Fibroblast of skin of left quadriceps (primary cell): ENCODE measurements around the gene BHLHA15.

Source experiments
- DNase-seq, 2 experiments: peaks; one replicate each; pipeline ENCODE4 v3.0.0-alpha.2; 2013; ENCODE audit warnings: low read depth in 2 of 2

Gene BHLHA15

DNA sequence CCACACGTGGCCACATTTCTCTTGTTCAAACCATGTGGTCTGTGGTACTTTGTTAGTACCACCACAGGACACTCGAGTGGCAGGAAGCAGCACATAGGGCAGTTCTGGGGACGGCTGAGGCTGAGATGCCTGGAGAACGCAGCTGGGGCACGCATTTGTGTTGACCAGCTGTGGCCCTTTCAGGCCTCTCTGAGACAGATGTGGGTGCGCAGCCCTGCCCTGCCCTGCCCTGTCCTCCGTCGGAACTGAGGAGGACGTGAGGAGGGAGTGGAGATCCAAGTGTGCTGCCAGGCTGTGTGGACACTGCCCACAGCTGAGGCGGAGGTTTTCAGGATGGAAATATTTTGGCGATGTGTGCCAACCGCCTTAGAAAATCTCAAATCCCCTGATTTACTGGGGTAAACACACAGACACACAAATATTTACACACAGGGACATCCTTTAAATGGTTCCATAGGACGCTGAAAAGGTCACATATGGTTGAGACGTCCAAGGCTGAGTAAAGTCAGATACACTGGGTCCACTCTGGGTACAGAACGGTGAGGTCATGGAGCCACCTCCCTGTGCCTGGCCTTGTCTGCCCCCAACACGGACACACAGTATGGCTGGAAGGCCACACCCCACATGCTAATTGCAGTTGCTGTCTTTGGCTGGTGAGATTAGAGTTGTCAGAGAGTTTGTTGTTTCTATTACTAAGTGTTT lies 14.8 kb downstream of the BHLHA15 start:
- no peak for DNase-seq

DNA sequence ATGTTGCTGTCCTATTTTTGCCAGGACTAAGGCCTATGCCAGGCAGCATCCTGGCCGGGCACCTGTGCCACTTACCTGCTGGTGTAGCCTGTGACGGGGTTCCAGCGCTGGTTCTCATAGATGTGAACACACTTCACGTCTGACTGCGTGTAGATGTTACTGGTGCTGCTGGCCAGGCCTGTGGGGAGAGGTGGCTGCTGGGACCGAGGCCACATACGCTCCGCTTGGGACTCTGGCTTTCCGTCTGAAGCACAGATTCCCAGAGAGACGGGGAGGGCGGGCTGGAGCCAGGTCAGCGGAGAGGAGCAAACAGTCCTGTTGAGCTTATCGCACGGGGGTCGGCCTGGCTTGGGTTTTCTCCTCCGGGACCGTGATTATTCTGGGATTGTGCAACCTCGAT lies 16.7 kb downstream of the BHLHA15 start:
- DNase-seq: no peak

DNA sequence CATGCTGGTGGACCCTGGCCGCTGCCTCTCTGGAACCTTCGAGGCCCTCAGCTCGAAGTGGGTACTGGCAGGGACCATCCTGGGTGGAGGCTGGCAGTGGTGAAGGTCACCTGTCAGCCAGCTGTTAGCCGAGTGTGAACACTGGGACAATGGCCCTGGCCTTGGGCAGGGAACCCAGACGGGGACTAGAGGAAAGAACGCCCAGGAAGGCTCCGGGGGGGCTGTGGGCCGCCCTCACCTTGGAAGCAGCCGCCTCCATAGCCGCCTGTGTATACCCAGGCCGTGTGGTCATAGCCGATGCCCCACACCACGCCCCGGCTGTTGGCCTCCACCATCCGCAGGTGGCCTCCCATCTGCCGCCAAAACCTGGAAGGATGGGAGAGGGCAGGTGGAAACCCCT lies 17.6 kb downstream of the BHLHA15 start:
- no peak for DNase-seq

DNA sequence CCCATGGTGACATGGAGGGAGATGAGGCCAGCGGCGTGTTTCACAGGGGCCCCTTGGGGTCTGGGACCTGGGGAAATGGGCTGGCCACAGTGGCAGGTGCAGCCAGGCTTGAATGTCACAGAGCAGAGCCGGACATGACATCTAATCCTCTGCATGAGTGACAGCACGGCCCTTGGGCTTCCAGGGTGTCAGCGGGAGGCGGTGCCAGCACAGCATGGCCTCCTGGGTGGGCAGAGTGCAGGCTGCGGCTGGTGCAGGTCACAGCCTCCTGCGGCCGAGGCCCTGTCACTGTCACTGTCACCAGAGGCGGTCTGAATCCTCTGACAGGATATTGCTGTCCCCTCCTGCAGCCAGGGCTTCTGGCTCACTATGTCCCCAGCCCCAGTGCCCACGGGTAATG lies 18.2 kb downstream of the BHLHA15 start:
- DNase-seq: no peak

DNA sequence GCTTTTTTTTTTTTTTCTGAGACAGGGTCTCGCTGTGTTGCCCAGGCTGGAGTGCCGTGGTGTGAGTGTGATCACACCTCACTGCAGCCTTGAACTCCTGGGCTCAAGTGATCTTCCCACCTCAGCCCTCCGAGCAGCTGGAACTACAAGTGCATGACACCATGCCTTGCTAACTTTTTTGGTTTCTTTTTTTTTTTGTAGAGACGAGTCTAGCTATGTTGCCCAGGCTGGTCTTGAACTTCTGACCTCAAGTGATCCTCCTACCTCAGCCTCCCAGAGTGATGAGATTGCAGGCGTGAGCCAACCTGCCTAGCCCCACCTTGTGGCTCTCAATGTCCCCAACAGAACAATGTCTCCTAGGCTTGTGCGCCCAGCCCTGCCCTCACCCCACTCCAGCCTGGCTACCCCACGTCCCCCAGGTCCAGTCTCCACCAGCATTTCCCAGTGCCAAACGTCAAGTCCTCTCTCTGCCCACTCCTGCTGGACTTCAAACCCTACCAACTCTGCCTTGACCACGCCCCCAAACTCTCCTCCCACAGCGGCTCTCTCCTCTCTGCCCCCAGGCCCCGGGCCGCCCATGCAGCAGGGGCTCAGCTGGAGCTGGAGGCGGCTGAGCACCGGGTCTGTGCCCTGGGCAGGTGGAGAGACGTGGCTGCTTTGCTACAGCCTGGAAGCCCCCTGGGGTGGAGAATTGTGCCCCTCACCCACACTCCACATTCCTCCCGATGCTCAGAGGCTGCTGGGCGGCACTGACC lies 18.9 kb downstream of the BHLHA15 start:
- no peak for DNase-seq

DNA sequence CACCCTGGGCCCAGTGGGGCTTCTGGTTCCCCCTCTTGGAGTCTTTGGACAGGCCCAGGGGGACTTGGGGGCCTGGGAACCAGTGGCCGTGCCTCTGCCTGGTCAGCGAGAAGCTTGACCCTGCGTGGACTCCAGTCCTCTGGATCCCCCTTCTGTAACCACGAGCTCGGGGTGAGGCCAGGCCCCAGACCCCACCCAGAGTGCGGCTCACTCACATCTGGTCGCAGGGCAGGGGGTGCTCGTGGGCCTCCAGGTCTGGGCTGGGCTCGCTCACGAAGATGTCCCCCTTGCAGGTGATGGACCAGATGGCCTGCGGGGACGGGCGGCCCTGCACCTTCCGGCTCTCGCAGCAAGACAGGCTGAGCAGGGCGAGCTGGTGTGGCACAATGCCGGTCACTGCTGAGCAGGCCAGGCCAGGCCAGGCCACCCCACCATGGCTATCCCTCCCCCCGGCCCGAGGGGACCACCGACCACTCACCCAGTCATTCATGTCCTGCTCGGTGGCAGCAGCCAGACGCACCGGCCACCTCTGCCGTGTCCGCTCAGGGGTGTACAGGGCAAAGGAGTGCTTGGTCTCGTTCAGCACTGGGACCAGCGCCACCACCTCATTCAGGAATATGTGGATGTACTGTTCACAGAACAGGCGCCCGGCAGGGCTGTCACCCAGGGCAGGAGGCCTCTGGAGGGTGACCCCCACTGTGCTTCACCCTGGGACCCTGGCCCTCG lies 19.7 kb downstream of the BHLHA15 start:
- no peak for DNase-seq

DNA sequence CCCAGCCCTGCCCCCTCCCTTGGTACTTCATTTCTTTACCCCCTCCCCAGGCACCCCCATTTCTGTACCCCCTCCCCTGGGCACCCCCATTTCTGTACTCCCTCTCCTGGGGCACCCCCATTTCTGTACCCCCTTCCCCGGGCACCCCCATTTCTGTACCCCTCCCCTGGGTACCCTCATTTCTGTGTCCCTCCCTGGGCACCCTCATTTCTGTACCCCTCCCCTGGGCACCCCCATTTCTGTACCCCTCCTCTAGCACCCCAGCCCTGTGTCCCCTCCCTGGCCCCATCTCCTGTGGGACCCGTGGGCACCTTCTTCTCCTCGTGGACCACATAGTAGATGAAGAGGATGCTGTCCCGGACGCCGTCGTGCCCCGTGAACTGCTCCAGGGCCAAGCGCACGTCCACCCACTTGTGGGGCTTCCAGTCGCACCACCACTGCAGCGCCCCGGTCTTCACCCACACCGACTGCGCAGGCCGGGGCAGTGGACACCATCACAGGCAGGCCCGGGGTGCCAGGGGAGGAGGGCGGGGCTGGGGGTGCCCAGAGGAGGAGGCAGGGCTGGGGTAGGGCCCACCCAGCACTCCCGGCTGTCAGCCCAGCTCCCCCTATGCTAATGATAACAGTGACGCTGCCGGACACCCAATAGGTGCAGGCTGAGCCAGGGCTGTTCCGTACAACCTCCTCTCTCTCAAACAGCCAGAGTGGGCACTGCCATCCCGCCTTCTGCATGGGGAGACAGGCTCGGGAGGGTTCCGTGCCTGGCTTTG lies 20.4 kb downstream of the BHLHA15 start:
- no peak for DNase-seq

DNA sequence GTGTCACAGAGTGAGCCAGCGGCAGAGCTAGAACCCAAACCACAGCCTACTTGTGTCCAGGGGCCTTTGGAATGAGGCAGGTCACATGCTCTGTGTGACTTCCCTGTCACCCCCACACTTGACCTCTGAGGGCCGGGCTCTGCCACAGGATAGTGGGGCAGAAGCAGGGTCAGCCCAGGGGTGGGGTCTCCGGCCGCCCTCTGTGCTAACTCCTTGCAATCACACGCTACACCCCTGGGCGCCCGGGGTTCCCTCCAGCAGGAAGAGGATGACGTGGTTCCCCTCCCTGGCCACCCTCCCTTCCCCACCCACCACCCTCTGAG lies 21.0 kb downstream of the BHLHA15 start:
- no peak for DNase-seq

DNA sequence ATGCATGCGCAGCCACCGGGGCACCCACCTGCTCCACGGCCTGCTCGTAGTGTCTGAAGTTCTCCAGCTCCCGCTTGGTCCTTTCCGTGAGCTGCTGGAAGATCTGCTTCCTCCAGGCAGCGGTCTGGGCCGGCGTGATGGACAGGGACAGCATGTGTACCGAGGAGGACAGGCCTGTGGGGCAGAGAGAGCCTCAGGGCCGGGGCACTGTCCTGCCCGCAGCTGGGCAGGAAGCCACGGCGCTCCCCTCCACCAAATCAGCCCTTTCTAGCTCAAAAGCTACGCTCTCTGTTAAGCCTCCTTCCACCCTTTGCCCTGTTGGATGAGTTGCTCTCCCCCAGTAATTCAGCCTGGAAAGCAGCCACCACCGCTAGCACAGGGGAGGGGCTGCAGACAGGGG lies 21.6 kb downstream of the BHLHA15 start:
- no peak for DNase-seq

DNA sequence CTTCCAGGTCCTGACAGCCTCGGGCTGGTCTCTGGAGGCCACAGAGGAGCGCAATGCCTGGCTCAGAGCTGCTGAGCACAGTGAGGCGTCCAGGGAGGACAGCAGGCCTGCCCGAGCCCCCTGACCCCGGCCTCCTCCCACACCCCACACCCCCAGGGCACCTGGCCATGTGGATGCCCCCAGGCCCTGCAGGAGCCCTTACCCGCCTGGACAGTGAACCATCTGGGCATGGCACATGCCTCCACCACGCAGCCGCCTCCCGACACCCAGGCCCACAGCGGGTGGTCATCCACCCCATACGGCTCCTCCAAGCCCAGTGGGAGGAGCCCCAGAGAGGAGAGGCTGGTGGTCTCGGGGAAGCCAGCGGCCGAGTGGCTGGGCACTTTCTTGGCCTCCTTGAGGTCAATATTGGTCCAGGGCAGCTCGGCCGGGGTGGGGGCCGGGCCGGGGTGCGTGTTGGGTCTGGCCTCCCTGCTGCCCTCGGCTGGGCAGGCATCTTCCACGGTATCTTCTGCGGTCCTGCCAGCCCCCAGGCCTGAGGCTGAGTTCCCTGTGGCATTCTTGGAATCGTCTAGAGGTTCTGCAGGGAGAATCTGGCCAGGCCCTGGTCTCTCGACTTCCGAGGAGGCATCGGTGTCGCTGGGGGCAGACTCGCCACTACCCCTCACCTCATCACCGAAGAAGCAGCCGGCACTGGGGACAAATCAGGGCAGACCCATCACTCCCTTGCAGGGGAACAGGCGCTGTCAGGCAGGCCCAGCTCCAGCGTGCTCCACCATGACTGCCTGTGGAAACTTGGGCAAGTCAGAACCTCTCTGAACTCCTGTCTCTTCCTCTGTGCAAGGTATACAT lies 22.2 kb downstream of the BHLHA15 start:
- no peak for DNase-seq

DNA sequence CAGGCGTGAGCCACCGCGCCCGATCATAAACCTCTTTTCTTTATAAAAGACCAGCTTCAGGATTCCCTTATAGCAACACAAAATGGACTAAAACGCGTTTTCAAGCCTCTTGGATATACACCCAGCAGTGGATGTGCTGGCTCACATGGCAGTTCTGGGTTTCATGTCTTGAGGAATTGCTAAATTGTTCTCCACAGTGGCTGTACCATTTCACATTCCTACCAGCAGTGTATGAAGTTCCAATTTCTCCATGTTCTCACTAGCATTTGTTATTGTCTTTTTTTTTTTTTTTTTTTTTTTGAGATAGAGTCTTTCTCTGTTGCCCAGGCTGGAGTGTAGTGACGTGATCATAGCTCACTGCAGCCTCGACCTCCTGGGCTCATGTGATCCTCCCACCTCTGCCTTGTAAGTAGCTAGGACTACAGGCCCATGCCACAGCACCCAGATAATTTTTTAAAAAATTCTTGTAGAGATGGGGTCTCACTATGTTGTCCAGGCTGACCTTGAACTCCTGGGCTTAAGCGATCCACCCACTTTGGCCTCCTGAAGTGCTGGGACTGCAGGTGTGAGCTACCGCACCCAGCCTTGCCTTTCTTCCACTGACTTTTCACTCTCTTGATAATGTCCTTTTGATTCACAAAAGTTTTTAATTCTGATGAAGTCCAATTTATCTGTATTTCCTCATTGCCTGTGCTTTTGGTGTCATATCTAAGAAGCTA lies 23.3 kb downstream of the BHLHA15 start:
- no peak for DNase-seq

DNA sequence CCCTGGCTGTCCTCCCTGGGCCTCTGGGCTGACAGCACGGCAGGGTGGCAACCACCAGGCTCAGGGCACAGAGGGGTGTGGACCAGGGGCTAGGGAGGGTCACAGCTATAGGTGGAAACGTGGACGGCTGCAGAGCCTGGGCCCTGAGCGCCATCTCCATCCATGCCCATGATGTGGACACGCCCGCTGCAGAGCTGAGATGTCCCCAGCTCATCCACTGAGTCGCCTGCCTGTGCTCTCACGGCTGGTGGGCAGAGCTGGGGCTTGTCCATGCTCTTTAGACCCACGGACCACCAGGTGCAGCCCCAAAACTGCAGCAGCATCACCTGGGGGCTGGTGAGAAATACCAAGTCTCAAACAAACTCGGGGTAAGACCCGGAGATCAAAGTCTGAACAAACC lies 24.7 kb downstream of the BHLHA15 start:
- no peak for DNase-seq

DNA sequence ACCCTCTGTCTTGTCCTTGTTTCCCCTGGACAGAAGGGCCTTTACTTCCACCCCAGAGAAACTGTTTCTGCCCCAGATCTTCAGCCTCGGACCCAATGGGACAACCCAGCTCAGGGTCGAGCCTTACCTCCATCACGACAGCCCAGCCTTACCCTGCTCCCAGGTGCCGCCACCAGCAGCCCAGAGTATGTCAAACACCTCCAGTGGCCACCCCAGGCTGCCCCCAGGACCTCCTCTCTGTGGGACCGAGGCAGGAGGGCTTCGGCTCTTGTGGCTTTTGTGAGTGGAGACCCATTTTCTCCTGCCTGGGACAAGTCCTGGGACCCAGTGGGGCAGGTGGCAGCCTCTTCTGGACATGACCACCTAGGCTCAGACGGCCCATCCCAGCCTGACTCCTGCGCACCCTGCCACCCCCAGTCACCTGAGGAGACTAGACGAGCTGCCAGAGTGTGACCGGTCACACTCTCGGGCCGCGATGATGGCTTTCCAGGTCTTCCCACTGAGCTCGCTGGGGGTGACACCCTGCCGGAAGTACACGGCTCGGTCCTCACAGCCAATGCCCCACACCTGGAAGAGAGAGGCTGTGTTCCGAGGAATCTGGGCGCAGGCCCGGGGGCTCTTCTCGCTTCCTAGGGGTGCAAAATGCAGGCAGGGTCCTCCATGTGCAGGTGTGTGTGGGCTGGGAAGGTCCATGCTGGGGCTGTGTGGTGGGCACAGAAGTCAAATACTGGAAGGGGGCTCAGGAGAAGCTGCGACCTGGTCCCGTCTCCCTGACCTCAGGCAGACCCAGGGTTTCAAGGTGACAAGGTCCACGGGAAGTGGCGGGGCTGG lies 25.3 kb downstream of the BHLHA15 start:
- DNase-seq: no peak

DNA sequence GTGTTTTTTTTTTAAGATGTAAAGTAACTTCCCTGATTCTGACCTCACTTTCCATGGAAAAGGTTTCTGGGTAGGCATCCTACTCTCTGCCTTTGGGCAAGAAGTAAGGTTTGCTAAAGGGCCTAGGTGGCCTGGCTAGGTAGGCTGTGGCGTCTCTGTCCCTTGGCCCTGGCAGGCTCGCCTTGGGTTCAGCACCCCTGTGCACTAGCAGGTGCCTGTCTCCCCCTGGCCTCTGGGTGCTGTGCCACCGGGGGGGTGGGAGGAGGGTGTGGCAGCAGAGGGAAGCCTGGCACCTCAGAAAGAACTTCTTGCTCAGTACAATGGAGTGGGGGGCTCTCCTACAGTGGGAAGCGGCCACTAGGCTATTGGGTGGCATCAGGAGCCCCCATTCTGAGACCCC lies 26.8 kb downstream of the BHLHA15 start:
- DNase-seq: no peak

DNA sequence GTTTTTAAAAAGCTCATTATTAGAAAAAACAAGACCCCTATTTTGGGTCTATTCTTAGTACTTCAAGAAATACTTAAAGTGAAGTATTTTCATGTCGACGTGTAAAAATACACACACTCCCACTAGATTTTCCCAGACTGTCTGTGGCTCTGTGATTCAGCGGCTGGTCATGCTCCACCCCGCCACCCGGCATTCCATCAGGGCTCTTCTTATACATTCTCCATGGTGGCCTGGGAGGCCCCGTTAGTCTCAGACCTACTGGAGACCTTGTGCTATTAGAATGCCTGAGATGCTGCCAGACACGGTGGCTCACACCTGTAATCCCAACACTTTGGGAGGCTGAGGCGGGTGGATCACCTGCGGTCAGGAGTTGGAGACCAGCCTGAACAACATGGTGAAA lies 27.7 kb downstream of the BHLHA15 start:
- no peak for DNase-seq

DNA sequence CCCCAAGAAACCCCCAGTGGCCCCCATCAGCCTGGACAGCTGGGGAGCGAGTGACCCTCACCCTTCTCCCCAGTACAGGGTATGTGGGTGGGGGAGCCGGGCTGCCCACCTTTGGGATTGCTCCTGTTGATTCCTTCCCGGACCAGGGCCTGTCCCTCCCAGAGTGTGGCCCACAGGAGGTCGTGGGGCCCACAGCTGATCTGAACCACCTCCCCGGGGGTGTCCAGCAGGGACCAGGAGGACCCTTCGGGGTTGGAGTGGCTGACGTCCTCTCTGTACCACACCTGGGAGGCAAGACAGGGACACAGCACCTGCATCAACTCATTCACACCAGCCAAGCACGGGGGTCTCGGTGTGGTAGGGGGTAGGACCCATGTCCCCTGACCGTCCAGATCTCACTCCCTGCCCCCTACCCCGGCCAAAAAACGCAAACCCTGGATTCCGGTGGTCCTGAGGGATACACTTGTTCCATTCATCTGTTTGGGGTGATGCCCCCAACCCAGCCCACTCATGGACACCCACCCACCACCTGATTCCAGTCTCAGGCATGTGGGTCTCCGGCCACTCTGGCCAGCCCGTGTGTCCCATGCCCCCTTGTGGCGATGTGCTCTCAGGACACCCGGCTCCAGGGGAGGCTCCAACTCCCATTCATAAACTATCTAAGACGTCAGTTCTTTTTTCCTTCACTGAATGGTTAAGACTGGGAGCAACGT lies 29.9 kb downstream of the BHLHA15 start:
- no peak for DNase-seq

DNA sequence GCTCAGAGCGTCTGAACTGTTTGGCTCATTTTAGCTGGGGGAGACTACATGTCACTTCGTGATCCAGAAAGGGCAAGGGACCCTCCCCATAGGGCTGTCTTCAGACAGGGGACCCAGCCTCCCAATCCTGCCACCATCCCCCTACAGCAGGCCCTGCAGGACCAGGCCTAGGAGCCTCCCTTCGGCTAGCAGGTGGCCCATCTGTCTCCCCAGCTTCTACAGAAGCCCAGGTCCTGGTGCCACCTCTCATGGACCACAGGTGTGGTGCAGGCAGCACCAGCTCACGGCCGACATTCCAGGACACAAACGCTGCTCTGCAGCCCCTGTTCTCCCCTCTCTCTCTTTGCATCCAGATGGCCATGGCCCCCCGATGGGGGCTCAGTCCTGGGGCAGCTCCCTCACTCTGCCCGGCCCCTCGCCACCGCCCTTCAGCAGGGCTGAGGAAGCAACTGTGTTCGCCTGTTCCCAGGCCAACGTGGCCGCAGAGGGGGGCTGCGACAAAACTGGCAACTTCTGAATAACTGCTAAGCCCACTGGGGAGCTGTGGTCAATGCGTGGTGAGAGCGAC lies 30.5 kb downstream of the BHLHA15 start:
- DNase-seq: no peak

DNA sequence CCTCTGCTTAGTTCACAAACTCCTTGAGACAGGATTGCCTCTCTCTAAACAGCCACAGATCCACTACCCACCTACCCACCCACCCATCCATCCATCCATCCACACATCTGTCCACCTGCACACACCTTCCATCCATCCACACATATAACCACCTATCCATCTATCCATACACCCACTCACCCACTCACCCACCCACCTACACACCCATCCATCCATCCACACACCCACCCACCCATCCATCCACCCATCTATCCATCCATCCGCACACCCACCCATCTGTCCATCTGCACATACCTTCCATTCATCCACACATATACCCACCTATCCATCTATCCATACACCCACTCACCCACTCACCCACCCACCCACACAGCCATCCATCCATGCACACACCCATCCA lies 31.1 kb downstream of the BHLHA15 start:
- no peak for DNase-seq

DNA sequence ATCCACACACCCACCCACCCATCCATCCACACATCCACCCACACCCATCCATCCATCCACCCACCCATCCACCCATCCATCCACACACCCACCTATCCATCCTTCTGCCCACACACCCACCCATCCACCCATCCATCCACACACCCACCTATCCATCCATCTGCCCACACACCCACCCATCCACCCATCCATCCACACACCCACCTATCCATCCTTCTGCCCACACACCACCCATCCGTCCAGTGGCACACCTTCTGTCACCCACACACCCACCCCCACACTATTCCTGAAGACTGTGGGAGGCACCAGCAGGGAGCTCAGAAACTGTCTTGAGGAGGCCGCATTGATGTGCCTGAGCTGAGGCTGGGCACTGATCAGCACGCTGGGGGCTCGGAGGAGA lies 31.7 kb downstream of the BHLHA15 start:
- no peak for DNase-seq
